GM19438 (cell line): Measurements from ENCODE around the gene TEK.

Source experiments
- ATAC-seq: cut with Tn5 transposase; IDR thresholded peaks from one replicate; pipeline ENCODE4 v1.9.1; 2021; ENCODE audit warnings: low read depth; ENCODE audit not compliant: unreplicated experiment

Gene TEK

DNA sequence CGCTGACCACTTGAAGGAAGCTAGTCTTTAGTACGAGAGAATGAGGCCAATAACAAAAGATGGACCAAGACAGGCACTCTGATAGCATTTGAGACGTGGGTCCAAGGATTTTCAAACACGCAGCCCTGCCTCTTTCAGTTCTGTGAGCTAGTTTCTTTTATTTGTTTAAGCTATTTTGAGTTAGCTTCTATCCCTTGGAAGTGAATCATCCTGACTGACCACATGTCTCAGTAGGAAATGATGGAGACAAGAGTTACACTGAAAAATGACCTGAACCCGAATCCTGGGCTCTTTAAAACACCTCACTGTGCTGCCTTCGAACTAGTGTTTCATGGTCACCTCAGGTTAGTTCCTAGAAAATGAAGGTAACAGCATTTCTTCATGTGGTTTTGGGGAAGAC is 9.9 kb downstream of the TEK start:
- no peak for ATAC-seq

DNA sequence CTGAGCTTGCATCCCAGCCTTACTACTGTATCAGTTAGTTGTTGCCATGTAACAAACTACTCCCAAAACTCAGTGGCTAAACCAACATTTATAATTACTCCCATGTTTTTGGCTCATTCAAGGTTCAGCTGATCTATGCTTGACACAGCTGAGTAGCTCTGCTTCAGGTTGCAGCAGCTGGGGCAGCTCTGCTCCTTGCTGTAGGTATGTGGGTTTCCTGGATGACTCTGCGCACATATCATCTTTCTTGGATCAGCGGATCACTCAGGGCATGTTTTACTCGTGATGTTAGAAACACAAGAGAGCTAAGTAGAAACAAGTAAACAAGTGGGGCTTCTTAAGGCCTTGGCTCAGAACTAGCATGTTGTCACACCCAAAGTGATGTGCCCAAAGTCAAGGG is 15.1 kb downstream of the TEK start:
- no peak for ATAC-seq

DNA sequence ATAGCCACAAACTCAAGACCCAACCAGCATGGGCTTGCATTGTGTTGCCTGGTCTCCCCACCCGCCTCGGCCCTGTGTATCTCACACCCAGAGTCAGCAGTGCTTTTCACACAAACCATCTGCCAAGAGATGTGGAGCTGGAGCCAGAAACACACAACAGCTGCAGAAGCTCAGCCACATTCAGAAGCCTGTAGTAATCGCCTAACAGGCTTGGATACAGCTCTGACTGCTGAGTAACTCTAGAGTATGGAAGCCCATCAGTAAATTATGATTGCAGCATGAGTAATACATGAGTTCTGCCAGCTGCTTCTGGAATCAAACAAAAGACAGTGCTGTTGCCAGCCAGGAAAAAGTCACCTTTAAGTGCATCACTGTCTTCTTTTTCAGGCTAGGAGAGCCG is 16.0 kb downstream of the TEK start:
- no peak for ATAC-seq

DNA sequence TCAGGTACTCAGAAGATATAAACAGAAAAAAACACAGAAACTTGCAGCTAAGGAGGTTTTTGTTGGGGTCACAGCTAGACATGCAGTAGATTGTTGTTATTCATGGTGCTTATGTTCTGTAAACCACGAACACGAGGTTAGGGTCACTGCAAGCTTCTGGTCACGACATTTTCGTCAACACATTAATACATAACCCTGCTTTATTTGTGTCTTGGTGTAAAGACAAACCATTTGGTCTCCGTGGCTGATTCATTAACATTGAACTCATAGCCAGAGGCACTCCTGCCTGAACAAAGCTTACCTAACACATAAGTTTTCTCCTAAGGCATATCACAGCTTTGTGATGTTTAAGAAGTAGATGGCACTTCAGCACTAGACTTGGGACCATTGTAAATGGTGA is 16.9 kb downstream of the TEK start:
- ATAC-seq: no peak

DNA sequence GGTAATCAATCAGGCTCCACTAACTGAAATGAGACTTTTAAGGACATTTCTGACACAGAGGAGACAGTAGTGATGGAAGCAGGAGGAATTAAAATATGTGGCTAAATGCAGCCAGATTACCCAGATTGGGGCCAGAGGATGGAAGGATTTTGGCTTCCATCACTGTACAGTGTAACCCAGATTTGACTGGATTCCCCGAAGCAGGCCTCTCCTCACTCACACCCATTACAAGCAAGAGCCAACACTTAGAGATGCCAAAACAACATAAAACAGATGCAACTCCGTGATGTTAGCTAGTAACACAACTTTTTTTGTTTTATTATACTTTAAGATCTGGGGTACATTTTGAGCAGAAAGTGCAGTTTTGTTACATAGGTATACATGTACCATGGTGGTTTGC is 17.6 kb downstream of the TEK start:
- no peak for ATAC-seq

DNA sequence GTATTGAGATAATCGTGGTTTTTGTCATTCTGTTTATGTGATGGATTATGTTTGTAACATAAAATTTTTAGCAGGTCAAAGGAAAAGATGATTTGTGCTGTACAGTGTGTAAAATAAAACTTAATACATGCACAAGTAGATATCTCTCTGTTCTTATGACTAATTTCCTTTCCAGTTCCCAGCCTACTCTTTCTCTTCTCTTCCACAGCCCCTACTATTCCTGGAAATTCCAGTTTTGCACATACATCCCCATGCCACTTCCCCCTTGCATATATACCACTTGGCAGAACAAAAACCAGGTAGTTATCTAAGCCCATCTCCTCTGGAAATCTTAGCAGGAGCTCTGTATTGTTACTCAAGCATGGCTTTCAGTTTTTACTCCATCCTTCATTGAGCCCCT is 20.2 kb downstream of the TEK start:
- no peak for ATAC-seq

DNA sequence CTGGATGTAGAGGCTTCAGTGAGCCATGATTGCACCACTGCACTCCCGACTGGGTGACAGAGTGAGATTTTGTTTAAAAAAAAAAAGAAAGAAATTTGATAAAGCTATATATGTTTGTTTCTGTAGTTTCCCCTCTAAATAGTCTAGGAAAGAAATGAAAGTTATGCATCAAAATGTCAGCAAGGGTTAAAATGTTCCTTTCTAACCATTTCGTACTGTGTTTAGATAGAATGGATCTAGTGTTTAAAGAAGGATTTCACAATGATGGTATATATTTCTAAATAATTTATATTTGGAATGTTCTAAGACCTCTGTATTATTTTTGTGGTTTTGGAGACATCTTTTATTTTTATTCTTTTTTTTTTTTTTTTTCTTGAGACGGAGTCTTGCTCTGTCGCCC is 22.7 kb downstream of the TEK start:
- ATAC-seq: no peak

DNA sequence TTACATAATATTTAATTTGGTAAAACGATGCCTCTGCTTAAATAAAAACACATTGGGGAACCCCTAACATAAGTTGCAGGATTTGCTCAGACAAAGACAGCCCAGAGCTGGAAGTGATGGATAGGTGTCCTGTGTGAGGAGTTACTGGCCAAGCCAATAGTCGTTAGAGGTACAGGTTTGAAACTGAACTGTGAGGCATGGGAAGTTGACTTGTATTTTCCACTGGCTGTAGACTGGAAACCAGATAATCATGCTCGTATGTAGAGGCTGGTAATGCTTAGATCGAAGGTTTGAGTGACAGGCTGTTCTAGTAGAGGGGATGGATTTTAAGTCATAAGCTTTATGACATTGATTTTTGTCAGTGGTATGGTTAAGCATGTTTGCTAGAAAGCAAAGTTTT is 24.8 kb downstream of the TEK start:
- no peak for ATAC-seq

DNA sequence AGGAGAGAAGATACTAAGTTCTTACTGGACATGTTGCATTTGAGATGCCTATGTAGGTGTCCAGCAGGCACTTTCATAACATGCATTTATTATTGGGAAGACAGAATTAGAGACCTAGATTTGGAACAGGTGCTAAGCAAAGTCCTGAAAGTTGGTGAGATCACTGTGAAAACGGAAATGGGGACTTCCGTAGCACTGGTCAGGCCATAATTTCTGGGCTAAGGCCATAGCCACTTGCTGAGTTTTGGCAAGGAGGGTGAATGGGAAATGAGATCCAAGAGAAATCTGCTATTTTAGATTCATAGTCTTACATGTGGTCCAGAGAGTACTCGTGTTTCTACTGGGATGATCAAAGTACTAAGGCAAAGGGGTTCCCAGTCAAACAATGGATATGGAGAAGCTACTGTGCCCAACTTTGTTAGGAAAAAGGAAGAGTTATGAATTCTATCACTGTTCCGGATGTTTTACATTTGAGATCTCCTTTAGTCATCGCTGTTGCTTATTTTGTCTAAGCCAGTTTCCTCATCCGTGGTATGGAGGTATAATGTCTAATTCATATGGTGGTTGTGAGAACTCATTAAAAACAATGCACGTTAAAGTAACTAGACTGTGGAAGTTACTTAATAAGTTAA is 33.4 kb downstream of the TEK start:
- no peak for ATAC-seq

DNA sequence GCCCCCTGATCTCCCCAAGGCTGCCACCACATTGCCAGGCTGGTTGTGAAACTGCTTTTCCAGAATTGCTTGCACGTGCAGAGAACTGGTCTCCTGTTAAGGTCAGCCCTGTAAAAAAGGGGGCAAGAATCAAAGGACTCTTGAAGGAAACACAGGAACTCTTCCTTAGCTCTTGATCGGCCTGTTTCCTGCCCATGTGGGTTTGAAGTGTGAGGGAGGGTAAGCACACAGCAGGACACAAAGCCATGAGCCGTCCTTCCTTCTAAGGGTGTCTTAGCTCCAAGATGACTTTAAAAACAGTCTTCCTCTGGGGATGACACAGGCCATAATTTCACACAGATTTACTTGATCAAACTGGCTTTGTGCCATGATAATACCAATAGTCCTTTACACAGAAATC is 36.1 kb downstream of the TEK start:
- no peak for ATAC-seq

DNA sequence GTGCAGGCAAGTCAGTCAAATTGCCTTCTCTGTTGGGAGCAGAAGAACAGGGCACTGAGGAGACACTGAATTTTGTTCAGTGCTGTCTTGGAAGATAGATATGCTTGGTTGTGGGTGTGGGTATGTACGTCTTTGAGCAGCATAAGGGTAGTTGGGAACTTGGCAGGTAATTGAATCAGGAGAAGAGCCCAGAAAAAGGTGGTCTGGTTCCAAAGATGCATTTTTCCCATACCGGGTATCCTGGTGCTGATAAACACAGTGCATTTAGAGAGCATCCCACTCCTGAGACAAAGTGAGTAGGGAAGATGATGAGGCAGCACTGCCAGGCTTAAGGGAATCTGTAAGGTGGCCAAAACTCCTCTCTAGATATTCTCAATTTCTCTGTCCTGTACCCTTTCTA is 40.6 kb downstream of the TEK start:
- no peak for ATAC-seq

DNA sequence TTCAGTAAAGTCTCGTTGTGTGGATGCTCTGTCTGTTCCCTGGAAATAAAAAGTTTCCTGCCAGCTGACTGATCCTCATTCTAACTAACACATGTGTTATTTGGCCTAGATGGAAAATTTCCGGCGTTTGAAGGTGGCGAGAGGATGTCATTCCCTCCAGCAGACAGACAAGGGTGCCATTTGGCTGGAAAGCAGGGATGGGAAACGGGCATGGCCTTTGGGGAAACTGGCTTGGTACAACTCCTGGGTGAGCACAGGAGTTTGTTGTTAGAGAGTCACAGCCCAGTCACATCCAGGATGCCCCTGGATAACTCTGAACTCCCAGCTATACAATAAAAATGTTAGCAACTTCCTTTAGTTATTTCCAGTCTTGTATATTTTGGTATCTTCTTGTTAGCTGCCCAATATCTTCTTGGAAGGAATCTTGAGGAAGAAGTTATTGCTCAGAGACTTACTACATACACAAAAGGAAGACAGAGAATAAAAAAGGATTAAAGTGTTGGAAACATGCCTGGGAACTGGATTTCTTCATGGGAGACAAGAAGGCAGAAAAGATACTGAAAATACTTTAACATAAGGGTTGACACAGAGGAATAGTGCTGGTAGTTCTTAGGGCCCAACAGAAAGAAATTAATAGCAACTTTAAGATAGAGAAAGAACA is 41.9 kb downstream of the TEK start:
- no peak for ATAC-seq

DNA sequence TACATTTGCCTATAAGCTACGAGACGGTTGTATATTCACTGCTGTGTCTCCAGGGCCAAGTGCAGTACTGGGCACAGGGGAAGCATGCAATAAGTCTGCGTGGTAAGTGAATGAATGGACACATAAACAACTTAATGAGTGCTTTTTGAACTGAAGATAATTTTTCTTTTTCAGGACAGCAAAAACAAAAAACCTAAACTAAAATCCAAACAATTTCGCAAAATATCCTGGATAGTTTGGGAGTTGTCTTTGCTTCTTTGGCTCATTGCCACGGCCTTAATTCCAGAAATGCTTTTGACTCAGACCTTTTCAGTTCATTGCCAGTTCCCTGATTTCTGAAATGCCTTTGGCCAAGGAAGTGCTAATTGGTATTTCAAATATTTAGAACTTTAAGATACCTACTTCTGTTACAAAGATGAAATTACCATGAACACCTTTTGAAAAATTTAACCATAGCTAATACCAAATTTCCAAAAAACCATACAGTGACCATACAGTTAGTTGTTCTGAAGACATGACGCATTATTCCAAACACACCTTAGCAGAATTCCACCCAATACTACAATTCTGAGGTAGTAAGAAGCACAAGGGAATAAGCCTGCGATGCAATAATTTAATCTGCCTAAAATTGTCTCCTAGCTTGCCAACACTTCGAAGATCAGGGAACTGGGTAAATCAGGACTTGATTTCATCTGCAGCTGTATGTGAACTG is 42.8 kb downstream of the TEK start:
- no peak for ATAC-seq

DNA sequence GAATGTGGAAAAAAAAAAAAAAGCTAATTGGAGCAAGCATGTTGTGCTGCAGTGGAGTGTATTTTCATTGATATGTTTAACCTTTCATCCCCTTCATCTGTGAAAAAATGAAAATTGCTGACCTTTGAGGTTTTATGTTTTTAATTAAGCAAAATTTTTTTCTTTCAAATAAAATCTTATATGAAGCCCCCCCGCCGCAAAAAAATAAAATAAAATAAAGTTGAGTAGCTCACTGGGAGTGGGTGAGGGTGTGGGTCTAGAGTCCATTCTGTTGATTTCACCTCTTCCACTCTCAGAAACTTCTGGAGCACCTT is 43.3 kb downstream of the TEK start:
- ATAC-seq: no peak

DNA sequence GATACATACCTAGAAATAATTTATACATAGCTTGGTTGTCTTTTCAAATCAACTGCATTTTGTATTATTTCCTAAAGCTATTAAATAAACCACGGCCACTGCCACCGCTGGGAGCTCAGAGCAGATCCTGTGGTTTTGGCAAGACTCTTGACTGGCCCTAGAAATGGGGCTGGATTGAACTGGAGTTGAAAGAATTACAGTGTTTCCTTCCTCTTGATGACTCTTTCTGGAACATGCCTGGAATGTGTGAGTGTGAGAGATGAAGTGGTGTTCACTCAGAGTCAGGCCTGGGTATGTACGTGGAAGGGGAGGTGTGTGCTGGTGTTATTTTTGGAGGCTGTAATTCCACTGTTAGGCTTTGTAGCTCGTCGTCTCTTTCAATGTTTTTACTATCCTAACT is 45.9 kb downstream of the TEK start:
- no peak for ATAC-seq

DNA sequence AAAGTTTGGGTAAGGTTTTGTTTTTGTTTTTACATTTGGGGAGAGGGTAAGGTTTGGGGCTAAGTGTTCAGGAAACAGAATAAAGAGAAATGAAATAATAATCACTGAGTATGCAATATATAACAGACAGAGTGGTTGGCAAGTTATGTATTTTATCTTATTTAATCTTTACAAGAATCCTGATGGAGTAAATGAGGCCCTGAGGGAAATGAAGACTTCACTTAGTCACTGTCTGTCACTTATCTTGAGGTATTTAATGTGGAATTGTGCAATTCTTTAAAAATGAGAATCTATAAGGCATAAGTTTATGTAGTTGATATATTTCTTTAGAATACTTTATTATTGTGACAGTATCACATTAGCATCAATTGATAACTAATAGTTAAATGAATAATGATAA is 48.1 kb downstream of the TEK start:
- no peak for ATAC-seq

DNA sequence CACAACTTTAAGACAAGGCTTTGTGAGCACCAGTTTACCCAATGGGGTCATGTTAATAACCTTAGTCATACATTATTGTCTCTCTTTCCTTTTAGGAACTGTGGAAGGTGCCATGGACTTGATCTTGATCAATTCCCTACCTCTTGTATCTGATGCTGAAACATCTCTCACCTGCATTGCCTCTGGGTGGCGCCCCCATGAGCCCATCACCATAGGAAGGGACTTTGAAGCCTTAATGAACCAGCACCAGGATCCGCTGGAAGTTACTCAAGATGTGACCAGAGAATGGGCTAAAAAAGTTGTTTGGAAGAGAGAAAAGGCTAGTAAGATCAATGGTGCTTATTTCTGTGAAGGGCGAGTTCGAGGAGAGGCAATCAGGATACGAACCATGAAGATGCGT is 48.7 kb downstream of the TEK start:
- ATAC-seq: no peak

DNA sequence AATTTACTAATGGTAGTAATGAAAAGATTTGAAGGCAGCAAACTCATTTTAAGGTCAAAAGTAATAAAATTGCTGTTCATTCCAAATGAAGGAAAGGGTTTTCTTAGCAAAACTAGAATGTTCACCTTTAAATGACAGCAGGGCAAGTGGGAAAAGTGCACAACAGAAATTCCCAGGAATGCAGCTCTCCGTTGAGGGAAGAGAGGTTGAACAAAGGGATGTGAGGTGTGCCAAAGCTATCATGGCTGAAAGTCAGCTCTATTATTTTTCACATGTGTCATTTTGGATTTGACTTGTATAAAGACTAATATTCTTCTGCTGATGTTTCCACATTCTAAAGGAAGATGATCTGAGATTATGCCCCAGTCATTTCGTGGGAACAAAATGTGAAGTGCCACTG is 51.6 kb downstream of the TEK start:
- ATAC-seq: no peak

DNA sequence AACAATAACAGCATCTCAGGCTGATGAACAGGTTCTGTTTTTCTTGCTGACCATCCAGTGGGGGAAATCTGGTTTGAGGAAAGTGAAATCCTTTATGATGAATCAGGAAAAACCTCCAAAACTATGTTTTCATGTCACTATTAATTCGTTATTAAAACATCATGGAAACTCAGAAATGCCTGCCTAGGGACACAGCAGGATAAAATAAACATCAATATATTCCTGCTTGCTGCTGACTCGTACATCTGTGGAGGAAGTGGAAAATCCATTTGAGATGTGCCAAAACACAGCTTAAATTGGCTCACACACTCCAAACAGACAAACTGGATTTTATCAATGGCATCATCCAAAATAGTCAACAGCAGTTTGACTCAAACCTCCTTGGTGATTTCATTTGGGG is 53.0 kb downstream of the TEK start:
- ATAC-seq: no peak

DNA sequence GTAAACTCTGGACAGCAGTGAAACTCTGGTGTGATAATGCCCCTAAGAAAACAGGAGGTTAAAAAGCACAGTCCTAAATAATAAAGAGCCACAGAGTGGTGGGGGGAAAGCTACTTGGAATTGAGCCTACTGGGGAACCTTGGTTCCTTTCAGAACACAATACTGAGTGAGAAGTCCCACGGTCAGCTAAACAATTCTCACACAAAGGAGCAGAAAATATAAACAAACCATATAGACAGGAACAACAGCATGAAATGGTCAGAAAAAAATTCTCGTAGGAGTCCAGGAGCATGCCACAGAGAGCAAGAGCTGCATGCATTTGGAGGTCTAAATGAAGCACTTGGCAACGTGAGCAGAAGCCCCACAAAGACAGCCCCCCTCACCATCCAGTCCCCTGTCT is 56.0 kb downstream of the TEK start:
- no peak for ATAC-seq

DNA sequence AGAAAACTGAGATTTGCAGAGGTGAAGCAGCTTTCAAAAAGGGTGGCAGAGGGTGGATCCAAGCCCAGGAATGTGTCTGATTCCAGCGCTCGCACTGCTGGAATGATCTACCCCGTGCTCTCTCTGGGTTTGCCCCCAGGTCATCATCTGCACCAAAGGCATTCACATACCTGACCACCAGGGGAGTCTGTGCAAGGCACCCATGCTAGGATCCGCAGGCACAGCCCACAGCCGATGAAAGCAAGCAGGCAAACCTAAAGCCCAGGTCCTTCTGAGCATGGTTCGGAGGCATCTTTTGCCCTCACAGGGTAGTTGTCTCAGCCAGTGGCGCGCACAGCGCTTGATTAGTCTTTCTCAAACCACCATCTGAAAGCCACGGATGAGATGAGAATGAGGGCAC is 56.6 kb downstream of the TEK start:
- ATAC-seq: no peak

DNA sequence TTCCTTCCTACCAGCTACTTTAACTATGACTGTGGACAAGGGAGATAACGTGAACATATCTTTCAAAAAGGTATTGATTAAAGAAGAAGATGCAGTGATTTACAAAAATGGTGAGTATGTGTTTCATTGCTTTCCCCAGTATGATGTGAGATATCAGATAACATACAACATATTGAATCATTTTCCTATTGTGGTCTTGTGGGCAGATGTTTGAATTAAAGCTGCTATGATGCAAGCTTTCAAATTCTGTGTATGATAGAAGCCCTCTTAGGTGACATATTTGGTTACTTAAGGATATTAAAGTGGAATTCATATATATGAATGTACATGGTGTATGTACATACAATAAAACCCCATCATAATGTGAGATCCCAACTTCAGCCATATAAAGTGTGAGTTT is 59.5 kb downstream of the TEK start:
- no peak for ATAC-seq
